Neural cell (in vitro differentiated cells): ENCODE data around the gene ANP32E. TPM values are rescaled to one million over a fixed set of nuclear protein-coding genes. Genes with fewer than 3 reads are reported as not detected.

Source experiments
- H2AFZ ChIP-seq: fragments of 200-600, 300-800 bp; sonication (generic), shearing (Covaris generic); 2 replicates; pipeline ENCODE4 v1.6.0; 2014; ENCODE audit warnings: low read depth, mild to moderate bottlenecking, antibody characterized with exemption, low read length, moderate library complexity
- H3F3A ChIP-seq: fragments of 200-600 bp; shearing (Covaris generic); 2 replicates; pipeline ENCODE4 v1.6.1; 2016; ENCODE audit warnings: mild to moderate bottlenecking, moderate library complexity, mixed read lengths, antibody characterized with exemption, low read length; ENCODE audit not compliant: insufficient read depth, poor library complexity, severe bottlenecking
- H3K27ac ChIP-seq: fragments of 200-600, 300-800 bp; sonication (generic), shearing (Covaris generic); 2 replicates; pipeline ENCODE4 v1.5.1; 2014; ENCODE audit warnings: mild to moderate bottlenecking, low read length, moderate library complexity
- H3K27me3 ChIP-seq: fragments of 300-800, 200-600 bp; sonication (generic), shearing (Covaris generic); 2 replicates; pipeline ENCODE4 v1.6.0; 2014; ENCODE audit warnings: mild to moderate bottlenecking, low read depth, low read length, moderate library complexity; ENCODE audit not compliant: insufficient read depth
- H3K36me3 ChIP-seq: fragments of 300-800, 200-600 bp; sonication (generic), shearing (Covaris generic); 2 replicates; pipeline ENCODE4 v1.5.1; 2014; ENCODE audit warnings: mild to moderate bottlenecking, antibody characterized with exemption, low read length, moderate library complexity; ENCODE audit not compliant: insufficient read depth
- H3K4me2 ChIP-seq: fragments of 300-800, 200-600 bp; sonication (generic), shearing (Covaris generic); 2 replicates; pipeline ENCODE4 v1.6.0; 2014; ENCODE audit warnings: mild to moderate bottlenecking, low read length
- H3K4me3 ChIP-seq: fragments of 300-800, 200-600 bp; sonication (generic), shearing (Covaris generic); 2 replicates; pipeline ENCODE4 v1.5.1; 2014; ENCODE audit warnings: mild to moderate bottlenecking, low read length, moderate library complexity
- H3K79me2 ChIP-seq: fragments of 200-600 bp; shearing (Covaris generic); replicated peaks from 2 replicates; pipeline ENCODE4 v1.6.0; 2014; ENCODE audit warnings: mild to moderate bottlenecking, low read length, moderate library complexity; ENCODE audit not compliant: insufficient read depth
- H3K9ac ChIP-seq: fragments of 300-800, 200-600 bp; sonication (generic), shearing (Covaris generic); 2 replicates; pipeline ENCODE4 v1.6.1; 2016; ENCODE audit warnings: mild to moderate bottlenecking, low read length, mixed read lengths
- H3K9me2 ChIP-seq: fragments of 200-600 bp; shearing (Covaris generic); 2 replicates; pipeline ENCODE4 v1.6.1; 2016; ENCODE audit warnings: mild to moderate bottlenecking, low read length, mixed read lengths; ENCODE audit not compliant: insufficient read depth
- H3K9me3 ChIP-seq: fragments of 200-600, 300-800 bp; sonication (generic), shearing (Covaris generic); 2 replicates; pipeline ENCODE4 v1.6.1; 2016; ENCODE audit warnings: mild to moderate bottlenecking, mixed run types, low read length, moderate library complexity, mixed read lengths
- H4K20me1 ChIP-seq: fragments of 200-600 bp; shearing (Covaris generic); 2 replicates; pipeline ENCODE4 v1.6.1; 2016; ENCODE audit warnings: mild to moderate bottlenecking, mixed run types; ENCODE audit not compliant: insufficient read depth
- CTCF ChIP-seq: fragments of 450-650 bp; IDR thresholded peaks from 2 replicates; pipeline ENCODE4 v1.5.1; 2014; ENCODE audit warnings: antibody characterized with exemption, mild to moderate bottlenecking, moderate library complexity; ENCODE audit not compliant: poor library complexity, severe bottlenecking
- EP300 ChIP-seq: fragments of 450-650 bp; conservative IDR thresholded peaks from 2 replicates; pipeline ENCODE4 v1.6.1; 2014; ENCODE audit warnings: antibody characterized with exemption, mild to moderate bottlenecking, moderate library complexity; ENCODE audit not compliant: poor library complexity, severe bottlenecking
- EZH2 ChIP-seq: fragments of 200-600, 300-800 bp; shearing (Covaris generic), sonication (generic); IDR thresholded peaks from 2 replicates; pipeline ENCODE4 v1.6.1; 2014; ENCODE audit warnings: antibody characterized with exemption, low read length, borderline replicate concordance, mild to moderate bottlenecking; ENCODE audit not compliant: insufficient read depth, poor library complexity, severe bottlenecking
- MXI1 ChIP-seq: fragments of 450-650 bp; conservative IDR thresholded peaks from 2 replicates; pipeline ENCODE4 v1.6.1; 2014; ENCODE audit warnings: antibody characterized with exemption, mild to moderate bottlenecking; ENCODE audit not compliant: poor library complexity, severe bottlenecking
- POLR2AphosphoS5 ChIP-seq: IDR thresholded peaks from 2 replicates; pipeline ENCODE4 v1.6.1; 2012
- RAD21 ChIP-seq: fragments of 450-650 bp; conservative IDR thresholded peaks from 2 replicates; pipeline ENCODE4 v1.6.1; 2014; ENCODE audit warnings: antibody characterized with exemption, mild to moderate bottlenecking, moderate library complexity
- REST ChIP-seq: IDR thresholded peaks from 2 replicates; pipeline ENCODE4 v1.6.1; 2012; ENCODE audit warnings: borderline replicate concordance
- SMC3 ChIP-seq: fragments of 450-650 bp; conservative IDR thresholded peaks from 2 replicates; pipeline ENCODE4 v1.6.1; 2014; ENCODE audit warnings: antibody characterized with exemption, mild to moderate bottlenecking, moderate library complexity; ENCODE audit not compliant: poor library complexity
- TAF1 ChIP-seq: IDR thresholded peaks from 2 replicates; pipeline ENCODE4 v1.6.1; 2012; ENCODE audit warnings: low read depth
- polyA plus RNA-seq: library from polyadenylated mRNA; depleted of rRNA; stranded (reverse); fragments of >200 nt; gene quantifications from 2 replicates; pipeline ENCODE4 v1.2.3, GENCODE V29; 2014

The ANP32E gene
- polyA plus RNA-seq, 1 donor from 2014 or later, result 17.9 TPM

GRCh38 chr1:150194381-150195031, 41.4 kb downstream of the ANP32E start (continued):
- TF ChIP-seq REST, result no peak

GRCh38 chr1:150192012-150192411, 43.9 kb downstream of the ANP32E start:
- H3K9me2 ChIP-seq, result no peaks in the 10 kb centered on the region
- no peaks in the 10 kb centered on the region for H3K36me3 ChIP-seq
- H3K4me2 ChIP-seq, result no peak overlapping the region
- no peak overlapping the region for H3K27ac ChIP-seq
- no peaks in the 10 kb centered on the region for H3K9me3 ChIP-seq
- no peak overlapping the region for H2AFZ ChIP-seq
- H3K9ac ChIP-seq, result no peak overlapping the region
- no peaks in the 10 kb centered on the region for H4K20me1 ChIP-seq
- no peaks in the 10 kb centered on the region for H3F3A ChIP-seq
- no peaks in the 10 kb centered on the region for H3K27me3 ChIP-seq
- no peak for TF ChIP-seq SMC3
- no peak for TF ChIP-seq TAF1
- TF ChIP-seq POLR2AphosphoS5, result no peak
- no peak for TF ChIP-seq CTCF
- TF ChIP-seq EP300, result no peak
- TF ChIP-seq MXI1, result no peak
- no peak for TF ChIP-seq EZH2
- TF ChIP-seq RAD21, result no peak
- no peak for TF ChIP-seq REST
- no peaks in the 10 kb centered on the region for H3K79me2 ChIP-seq
- H3K4me3 ChIP-seq, result no peak overlapping the region
